Lower leg skin (tissue), 3 donors: Measurements from ENCODE around the gene RPL38.

ENCODE experiments used
- CTCF ChIP-seq, 3 donors: fragments of 450-650 bp; IDR thresholded peaks; one replicate each; pipeline ENCODE4 v1.5.1; 2016; ENCODE audit warnings: antibody characterized with exemption in 3 of 3, mild to moderate bottlenecking in 3 of 3, moderate library complexity in 2 of 3
- POLR2A ChIP-seq, 2 donors: fragments of 450-650 bp; IDR thresholded peaks; one replicate each; pipeline ENCODE4 v1.6.1; 2016 to 2017; ENCODE audit warnings: antibody characterized with exemption in 2 of 2, mild to moderate bottlenecking in 1 of 2, moderate library complexity in 1 of 2

DNA sequence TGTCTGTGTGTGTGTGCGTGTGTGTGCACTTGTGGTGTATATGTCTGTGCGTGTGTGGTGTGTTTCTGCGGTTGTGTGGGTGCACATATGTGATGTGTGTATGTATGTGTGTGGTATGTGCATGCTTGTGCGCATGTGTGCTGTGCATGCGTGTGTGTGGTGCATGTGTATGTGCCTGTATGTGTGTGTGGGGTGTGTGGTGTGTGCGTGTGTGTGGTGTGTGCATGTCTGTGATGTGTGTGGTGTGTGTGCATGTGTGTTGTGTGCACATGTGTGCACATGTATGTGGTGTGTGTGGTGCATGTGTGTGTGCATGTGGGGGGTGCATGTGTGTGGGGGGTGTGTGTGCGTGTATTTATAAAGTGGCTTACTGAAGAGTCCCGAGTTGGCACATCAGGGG, 47.6 kb downstream of the RPL38 start:
- TF ChIP-seq CTCF (IDR thresholded peaks at IDR 0.05) = no peak
- TF ChIP-seq POLR2A (IDR thresholded peaks at IDR 0.05) = no peak
